Measurements from ENCODE around the gene PLD4.

Gene PLD4

DNA sequence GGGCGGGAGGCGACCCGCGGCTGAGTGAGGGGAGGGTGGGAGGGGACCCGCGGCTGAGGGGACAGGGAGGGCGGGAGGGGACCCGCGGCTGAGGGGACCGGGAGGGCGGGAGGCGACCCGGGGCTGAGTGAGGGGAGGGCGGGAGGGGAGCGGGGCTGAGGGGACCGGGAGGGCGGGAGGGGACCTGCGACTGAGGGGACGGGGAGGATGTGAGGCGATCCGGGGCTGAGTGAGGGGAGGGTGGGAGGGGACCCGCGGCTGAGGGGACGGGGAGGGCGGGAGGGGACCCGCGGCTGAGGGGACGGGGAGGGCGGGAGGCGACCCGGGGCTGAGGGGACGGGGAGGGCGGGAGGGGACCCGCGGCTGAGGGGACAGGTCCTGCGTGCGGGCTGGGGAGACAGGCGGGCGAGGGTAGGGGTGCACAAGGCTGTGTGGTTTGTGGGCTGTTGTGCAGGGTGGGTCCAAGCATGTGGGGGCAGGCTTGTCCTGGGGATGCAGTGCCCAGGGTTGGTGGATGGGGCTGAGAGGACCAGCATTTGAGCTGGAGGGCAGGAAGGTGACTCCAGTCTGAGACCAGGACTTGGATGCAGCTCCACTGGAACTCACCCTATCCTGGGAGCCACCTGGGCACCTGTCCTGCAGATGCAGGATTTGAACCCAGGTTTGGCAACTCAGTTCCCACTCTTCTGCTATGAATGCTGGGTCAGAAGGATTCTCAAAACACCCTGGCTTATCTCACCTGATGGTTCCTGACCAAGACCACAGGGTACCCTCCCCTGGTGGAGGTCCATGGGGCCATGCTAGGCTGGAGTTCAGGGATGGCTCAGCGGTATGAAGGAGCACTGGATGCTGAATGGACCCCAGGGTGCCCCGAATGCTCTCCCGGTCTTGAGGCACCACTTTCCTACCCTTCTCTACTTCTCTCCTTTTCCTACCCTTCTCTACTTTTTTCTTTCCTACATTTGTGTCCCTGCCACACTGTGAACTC is 9.4 kb downstream of the PLD4 start:
- Histone ChIP-seq H2AFZ (ENCODE audit: low read length) (no peak overlapping the region), H3K4me1 (ENCODE audit: insufficient read depth, low read length, poor library complexity, severe bottlenecking) (no peaks in the 10 kb centered on the region), H3K4me3 (ENCODE audit: low read length, poor library complexity, severe bottlenecking) (no peak overlapping the region), H3K36me3 (ENCODE audit: insufficient read depth, low read length) (no peaks in the 10 kb centered on the region), H3K9me3 (ENCODE audit: insufficient read depth, low read depth, low read length) (no peaks in the 10 kb centered on the region), H3K79me2 (ENCODE audit: insufficient read depth, low read length) (no peaks in the 10 kb centered on the region), H3F3A (ENCODE audit: low read depth) (no peaks in the 10 kb centered on the region), H3K27me3 (ENCODE audit: insufficient read depth, low read length, poor library complexity, severe bottlenecking) (no peaks in the 10 kb centered on the region), H4K20me1 (ENCODE audit: insufficient read depth, low read length, poor library complexity, severe bottlenecking) (no peaks in the 10 kb centered on the region), H3K9me2 (replicated peaks; ENCODE audit: low read depth, low read length) (no peaks in the 10 kb centered on the region), H3K4me2 (ENCODE audit: low read depth, low read length, poor library complexity, severe bottlenecking) (no peak overlapping the region), H3K9ac (ENCODE audit: low read depth, low read length, poor library complexity, severe bottlenecking) (no peak overlapping the region)
- no peak for TF ChIP-seq EZH2phosphoT487 (IDR thresholded peaks at IDR 0.05; ENCODE audit: borderline replicate concordance)
- TF ChIP-seq, protein P1, sequence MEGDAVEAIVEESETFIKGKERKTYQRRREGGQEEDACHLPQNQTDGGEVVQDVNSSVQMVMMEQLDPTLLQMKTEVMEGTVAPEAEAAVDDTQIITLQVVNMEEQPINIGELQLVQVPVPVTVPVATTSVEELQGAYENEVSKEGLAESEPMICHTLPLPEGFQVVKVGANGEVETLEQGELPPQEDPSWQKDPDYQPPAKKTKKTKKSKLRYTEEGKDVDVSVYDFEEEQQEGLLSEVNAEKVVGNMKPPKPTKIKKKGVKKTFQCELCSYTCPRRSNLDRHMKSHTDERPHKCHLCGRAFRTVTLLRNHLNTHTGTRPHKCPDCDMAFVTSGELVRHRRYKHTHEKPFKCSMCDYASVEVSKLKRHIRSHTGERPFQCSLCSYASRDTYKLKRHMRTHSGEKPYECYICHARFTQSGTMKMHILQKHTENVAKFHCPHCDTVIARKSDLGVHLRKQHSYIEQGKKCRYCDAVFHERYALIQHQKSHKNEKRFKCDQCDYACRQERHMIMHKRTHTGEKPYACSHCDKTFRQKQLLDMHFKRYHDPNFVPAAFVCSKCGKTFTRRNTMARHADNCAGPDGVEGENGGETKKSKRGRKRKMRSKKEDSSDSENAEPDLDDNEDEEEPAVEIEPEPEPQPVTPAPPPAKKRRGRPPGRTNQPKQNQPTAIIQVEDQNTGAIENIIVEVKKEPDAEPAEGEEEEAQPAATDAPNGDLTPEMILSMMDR (conservative IDR thresholded peaks at IDR 0.05; ENCODE audit: low read length), result no peak

DNA sequence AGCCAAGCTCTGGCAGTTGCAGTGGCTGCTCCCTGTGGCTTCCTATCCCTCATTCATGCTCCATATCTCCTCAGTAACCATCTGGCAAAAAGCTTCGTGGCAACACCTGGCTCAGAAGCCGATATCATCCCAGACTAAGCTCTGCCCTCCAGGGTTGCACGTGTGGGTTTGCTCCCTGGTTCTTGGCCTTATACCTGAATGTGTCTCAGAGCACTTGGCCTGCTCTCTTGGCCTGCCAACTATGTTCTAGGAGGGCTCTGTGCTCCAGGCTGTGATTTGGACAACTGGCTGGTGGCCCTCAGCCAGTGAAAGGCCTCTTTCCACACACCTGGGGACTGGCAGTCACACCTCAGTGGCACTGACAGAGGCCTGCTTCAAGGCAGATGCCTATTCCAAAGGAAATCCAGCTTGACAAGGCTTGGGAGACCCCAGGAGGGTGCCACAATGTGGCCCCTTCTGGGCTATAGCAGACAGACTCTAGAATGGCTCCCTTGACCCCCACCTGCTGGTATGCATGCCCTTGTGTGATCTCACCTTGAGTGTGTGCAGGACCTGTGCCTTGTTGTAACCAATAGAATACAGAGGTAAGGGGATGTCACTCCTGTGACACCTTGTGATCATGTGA is 10.5 kb downstream of the PLD4 start:
- H3K4me3 ChIP-seq (ENCODE audit: low read length, poor library complexity, severe bottlenecking), result no peak overlapping the region
- H3K9ac ChIP-seq (ENCODE audit: low read depth, low read length, poor library complexity, severe bottlenecking), result no peak overlapping the region
- no peaks in the 10 kb centered on the region for H3K79me2 ChIP-seq (ENCODE audit: insufficient read depth, low read length)
- no peaks in the 10 kb centered on the region for H4K20me1 ChIP-seq (ENCODE audit: insufficient read depth, low read length, poor library complexity, severe bottlenecking)
- no peaks in the 10 kb centered on the region for H3K9me2 ChIP-seq (replicated peaks; ENCODE audit: low read depth, low read length)
- H3K4me2 ChIP-seq (ENCODE audit: low read depth, low read length, poor library complexity, severe bottlenecking), result no peak overlapping the region
- H3K27me3 ChIP-seq (ENCODE audit: insufficient read depth, low read length, poor library complexity, severe bottlenecking), result no peaks in the 10 kb centered on the region
- H2AFZ ChIP-seq (ENCODE audit: low read length), result no peak overlapping the region
- no peak for TF ChIP-seq EZH2phosphoT487 (IDR thresholded peaks at IDR 0.05; ENCODE audit: borderline replicate concordance)
- TF ChIP-seq, protein P1 (conservative IDR thresholded peaks at IDR 0.05; ENCODE audit: low read length), result no peak
- no peaks in the 10 kb centered on the region for H3K9me3 ChIP-seq (ENCODE audit: insufficient read depth, low read depth, low read length)
- no peaks in the 10 kb centered on the region for H3K4me1 ChIP-seq (ENCODE audit: insufficient read depth, low read length, poor library complexity, severe bottlenecking)
- H3F3A ChIP-seq (ENCODE audit: low read depth), result no peaks in the 10 kb centered on the region
- no peaks in the 10 kb centered on the region for H3K36me3 ChIP-seq (ENCODE audit: insufficient read depth, low read length)

DNA sequence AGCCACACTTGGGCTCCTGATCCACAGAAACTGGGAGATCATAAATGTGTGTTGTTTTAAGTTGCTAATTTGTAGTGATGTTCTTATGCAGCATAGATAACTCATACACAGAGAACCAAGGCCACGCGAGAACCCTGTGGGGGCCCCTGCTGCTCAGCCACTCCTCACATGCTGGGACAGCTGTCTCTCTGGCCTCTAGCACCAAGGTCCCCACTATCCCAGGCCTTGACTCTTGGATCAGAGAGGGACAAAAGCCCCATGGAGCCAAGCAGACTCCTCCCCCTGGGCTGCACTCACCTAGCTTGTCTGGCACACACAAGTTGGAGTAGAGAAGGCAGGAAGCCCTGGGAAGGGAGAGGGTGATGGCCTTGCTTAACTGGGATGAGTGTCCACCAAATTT is 11.3 kb downstream of the PLD4 start:
- Histone ChIP-seq H3K27me3 (ENCODE audit: insufficient read depth, low read length, poor library complexity, severe bottlenecking) (no peaks in the 10 kb centered on the region), H3K9me2 (replicated peaks; ENCODE audit: low read depth, low read length) (no peaks in the 10 kb centered on the region), H3K9ac (ENCODE audit: low read depth, low read length, poor library complexity, severe bottlenecking) (no peak overlapping the region), H3K4me3 (ENCODE audit: low read length, poor library complexity, severe bottlenecking) (no peak overlapping the region), H3K36me3 (ENCODE audit: insufficient read depth, low read length) (no peaks in the 10 kb centered on the region), H4K20me1 (ENCODE audit: insufficient read depth, low read length, poor library complexity, severe bottlenecking) (no peaks in the 10 kb centered on the region), H3K9me3 (ENCODE audit: insufficient read depth, low read depth, low read length) (no peaks in the 10 kb centered on the region), H3K4me2 (ENCODE audit: low read depth, low read length, poor library complexity, severe bottlenecking) (no peak overlapping the region), H3F3A (ENCODE audit: low read depth) (no peaks in the 10 kb centered on the region), H2AFZ (ENCODE audit: low read length) (no peak overlapping the region), H3K79me2 (ENCODE audit: insufficient read depth, low read length) (no peaks in the 10 kb centered on the region), H3K4me1 (ENCODE audit: insufficient read depth, low read length, poor library complexity, severe bottlenecking) (no peaks in the 10 kb centered on the region)
- TF ChIP-seq, protein P1 (conservative IDR thresholded peaks at IDR 0.05; ENCODE audit: low read length), result no peak
- no peak for TF ChIP-seq EZH2phosphoT487 (IDR thresholded peaks at IDR 0.05; ENCODE audit: borderline replicate concordance)

Data from Loucy (cell line).